RWPE1 (cell line): ENCODE results near the gene ATF3.

Source experiments
- CTCF ChIA-PET: fragments of 350-600 bp; sonication (Branson Sonifier 250); formaldehyde crosslinking; extraction: SDS; loops from one replicate; lab custom pipeline; 2021; lab: Yijun Ruan, JAX
- POLR2A ChIA-PET: fragments of 400-600 bp; formaldehyde crosslinking; extraction: SDS; loops from one replicate; lab custom pipeline; 2020; ENCODE audit warnings: antibody characterized with exemption; ENCODE audit not compliant: low non-redundant PET; lab: Yijun Ruan, JAX
- DNase-seq: peaks from one replicate; pipeline ENCODE4 v3.0.0; 2012; ENCODE audit warnings: low spot score
- H3K27ac ChIP-seq: fragments of 450-650 bp; 2 replicates; pipeline ENCODE4 v1.5.1; 2017
- CTCF ChIP-seq: fragments of 450-650 bp; conservative IDR thresholded peaks from 2 replicates; pipeline ENCODE4 v1.5.1; 2017; ENCODE audit warnings: low read depth, mild to moderate bottlenecking

Gene ATF3

DNA sequence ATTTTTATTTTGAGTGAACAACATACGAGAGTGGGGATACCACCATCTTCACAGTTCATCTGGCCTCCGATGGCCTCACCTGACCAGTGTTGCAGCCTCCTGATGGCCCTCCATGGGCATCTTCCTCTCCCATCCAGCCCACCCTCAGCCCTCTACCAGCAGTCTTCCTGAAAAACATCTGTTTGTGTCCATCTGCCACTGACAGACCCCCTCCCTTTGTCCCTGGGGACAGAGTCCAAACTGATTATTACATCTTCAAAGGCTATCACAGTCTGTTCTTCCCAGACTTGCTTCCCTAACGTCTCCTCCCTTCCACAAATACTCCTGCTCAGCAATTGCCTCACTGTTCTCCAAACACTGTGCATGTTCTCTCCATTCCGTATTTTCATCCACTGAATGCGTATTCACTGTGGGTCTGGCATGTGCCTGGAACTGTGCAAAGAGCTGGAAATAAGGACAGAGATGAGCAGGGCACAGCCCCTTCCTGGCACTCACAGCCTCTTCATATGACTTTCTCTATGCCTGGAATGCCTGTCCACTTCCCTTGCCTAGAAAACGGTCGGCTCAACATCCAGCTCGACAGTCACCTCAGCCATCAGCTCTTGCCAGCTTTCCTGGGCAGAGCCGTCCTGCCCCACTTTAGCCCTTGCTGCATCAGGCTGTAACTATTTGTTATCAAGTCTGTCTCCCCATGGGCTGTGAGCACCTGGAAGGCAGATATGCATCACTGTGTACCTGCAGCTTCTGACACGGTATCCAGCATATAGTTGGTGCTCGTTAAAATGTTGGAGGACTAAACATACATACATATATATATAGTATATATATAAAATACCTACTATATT is 8.3 kb upstream of the ATF3 start:
- DNase-seq, result no peak
- no peak for TF ChIP-seq CTCF
- POLR2A ChIA-PET, result no interaction called here
- no peak overlapping the region for H3K27ac ChIP-seq
- CTCF ChIA-PET, result no interaction called here

- DNase-seq, result no peak
- no peak for TF ChIP-seq CTCF
- CTCF ChIA-PET, result no interaction called here
- POLR2A ChIA-PET, result no interaction called here
- H3K27ac ChIP-seq, result no peak overlapping the region
These were observed 7.6 kb upstream of the ATF3 start for GRCh38 chr1:212600980-212601379.

DNA sequence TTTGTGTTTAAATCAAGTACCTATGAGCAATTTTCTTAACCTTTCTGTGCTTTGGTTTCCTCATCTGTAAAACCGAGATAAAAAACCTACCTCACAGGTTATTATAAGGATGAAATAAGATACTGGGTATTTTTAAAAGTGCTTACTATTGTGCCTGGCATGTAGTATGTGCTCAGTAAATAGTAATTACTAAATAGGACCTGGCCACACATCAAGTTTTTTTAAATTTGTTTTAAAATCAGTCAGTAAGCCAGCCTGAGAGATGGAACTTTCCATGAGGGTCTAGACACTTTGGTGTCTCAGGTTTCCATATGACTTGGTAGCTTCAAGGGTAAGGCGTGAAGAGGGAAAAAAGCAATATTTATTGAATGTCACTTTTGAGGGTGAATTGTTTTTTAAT is 7.0 kb upstream of the ATF3 start:
- CTCF ChIA-PET, result no interaction called here
- POLR2A ChIA-PET, result no interaction called here
- TF ChIP-seq CTCF, result no peak
- no peak for DNase-seq
- H3K27ac ChIP-seq, result no peak overlapping the region

DNA sequence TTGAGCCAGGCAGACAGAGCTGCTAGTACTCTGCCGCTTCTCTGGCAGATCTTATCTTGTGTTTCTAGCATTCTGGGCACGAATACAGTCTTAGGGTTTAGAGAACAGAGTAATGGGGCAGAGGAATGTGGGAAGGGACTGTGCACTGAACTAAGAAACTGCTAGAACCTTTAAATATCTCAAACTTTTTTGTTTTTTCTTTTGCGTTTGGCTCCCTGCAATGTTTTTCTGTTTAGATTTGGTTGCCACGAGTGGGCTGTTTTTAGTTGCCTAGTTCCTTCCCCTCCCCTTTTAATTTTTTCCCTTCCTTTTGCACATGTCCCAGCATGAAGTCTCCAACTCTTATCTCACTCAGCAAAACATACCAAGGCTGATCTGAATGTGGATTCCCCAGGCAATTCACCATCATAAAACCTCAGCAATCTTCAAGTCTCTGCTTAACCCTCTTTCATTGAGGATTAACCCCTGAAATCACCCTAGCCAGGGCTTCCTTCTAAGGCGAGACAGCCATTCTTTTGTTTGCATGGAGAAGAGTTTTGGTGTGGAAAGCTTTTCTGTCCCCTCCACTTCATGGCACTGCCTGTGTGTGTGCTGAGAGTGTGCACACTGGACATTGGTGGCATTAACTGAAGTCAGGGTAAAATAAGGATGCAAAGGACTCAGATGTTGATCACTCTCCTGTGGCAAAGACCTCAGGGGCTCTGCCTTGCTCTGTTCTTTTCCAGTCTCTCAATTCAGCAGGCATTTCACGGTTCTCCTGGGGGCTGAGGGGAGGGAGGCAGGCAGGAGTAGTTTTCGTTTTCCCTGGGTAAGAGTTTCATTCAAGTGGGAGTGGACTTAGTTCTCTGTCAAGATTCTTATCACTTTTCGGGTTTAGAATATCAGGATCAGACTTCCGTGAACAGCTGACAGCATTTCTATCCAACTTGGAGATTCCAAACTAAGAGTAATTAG is 2.8 kb upstream of the ATF3 start:
- POLR2A ChIA-PET, result interaction anchor here (0.6 kb wide), 1 partner anchor 9 kb away, joined by 4 read pairs; no protein-coding TSS in a partner anchor
- no peak for DNase-seq
- CTCF ChIA-PET, result interaction anchor here (1.0 kb wide), 1 partner anchor 128 kb away, joined by 5 read pairs; no protein-coding TSS in a partner anchor
- TF ChIP-seq CTCF, result no peak
- H3K27ac ChIP-seq, result no peak overlapping the region

- ChIA-PET POLR2A (interaction anchor here (0.6 kb wide), 1 partner anchor 10 kb away, joined by 4 read pairs; no protein-coding TSS in a partner anchor), CTCF (interaction anchor here (0.6 to 0.9 kb wide), 2 partner anchors 91 to 130 kb away, joined by 3 to 5 read pairs; no protein-coding TSS in a partner anchor)
- peak; percentile 62 for DNase-seq
These were observed 2.0 kb upstream of the ATF3 start for GRCh38 chr1:212606395-212607205.

More at GRCh38 chr1:212606395-212607205, 2.0 kb upstream of the ATF3 start:
- TF ChIP-seq CTCF, result no peak
- no peak overlapping the region; the same call in 1 of the 2 replicates for H3K27ac ChIP-seq
